Measurements from ENCODE around the gene SUB1. TPM values are rescaled to one million over a fixed set of nuclear protein-coding genes. Genes with fewer than 3 reads are reported as not detected.

Gene SUB1
- total RNA-seq, 5 donors from 2014 or later (not counting 1 experiment from before 2014, with no cell fraction given), result 178 to 339 (median 203) TPM

DNA sequence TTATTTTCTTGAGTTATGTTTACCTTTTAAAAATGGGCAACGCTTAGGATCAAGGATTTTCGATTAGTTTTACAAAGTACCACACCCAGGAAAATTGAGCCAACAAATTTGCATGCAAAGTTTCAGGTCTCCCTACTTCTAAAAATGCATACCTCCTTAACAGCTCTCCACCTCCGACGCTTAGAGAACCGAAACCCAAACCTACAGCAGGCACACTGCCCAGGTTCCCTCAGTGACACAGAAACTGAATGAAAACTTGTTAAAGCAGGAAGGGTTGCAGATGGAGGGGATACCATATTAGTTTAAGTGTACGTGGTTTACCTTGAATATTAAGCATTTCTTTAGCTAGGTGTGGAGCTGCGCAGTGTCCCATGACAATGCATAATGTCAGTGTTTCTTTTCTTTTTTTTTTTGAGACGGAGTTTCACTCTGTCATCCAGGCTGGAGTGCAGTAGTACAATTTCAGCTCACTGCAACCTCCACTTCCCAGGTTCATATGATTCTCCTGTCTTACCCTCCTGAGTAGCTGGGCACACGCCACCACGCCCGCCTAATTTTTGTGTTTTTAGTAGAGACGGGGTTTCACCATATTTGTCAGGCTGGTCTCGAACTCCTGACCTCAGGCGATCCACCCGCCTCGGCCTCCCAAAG lies 1.6 kb upstream of the SUB1 start:
- peaks cover 58 to 72% (median 69%) of the 10 kb centered on the region in 3 donors for H3K4me1 Mint-ChIP-seq
- peaks cover 28 to 47% of the 10 kb centered on the region in 2 experiments for H3K4me1 ChIP-seq (ENCODE audit: control insufficient read depth in 1 of 2, extremely low read depth in 1 of 2, insufficient read depth in 2 of 2, low read length in 2 of 2)
- H3K9me3 Mint-ChIP-seq, result no peaks in the 10 kb centered on the region
- peaks cover 0 to 6% of the 10 kb centered on the region in 2 donors for H3K36me3 ChIP-seq (ENCODE audit: control insufficient read depth in 2 of 2, extremely low read depth in 1 of 2, insufficient read depth in 1 of 2, low read length in 1 of 2)
- no peaks in the 10 kb centered on the region for H3K9me3 ChIP-seq
- DNase-seq, result peak in 9 of 35 experiments; percentile 3 to 57 (median 11)
- ChIA-PET POLR2A (interaction anchor here (1.0 to 1.1 kb wide), 2 partner anchors 17 to 18 kb away, joined by 3 to 9 read pairs; no protein-coding TSS in a partner anchor), CTCF (interaction anchor here (0.6 to 2.8 kb wide), 6 partner anchors 42 to 173 kb away, joined by 3 to 11 read pairs (median 4); no protein-coding TSS in a partner anchor)
- ATAC-seq (replicated peaks in 1 of 4), result no peak
- H3K27ac ChIP-seq (ENCODE audit: low read length), result peak overlapping the region; percentile 21
- WGBS (ENCODE audit: insufficient coverage), result no CpG with 5 or more reads among the region's 16 CpGs
- H3K36me3 Mint-ChIP-seq, result peaks cover 4% of the 10 kb centered on the region
- H3K27ac Mint-ChIP-seq, result peak overlapping the region; percentile 75 to 80
- no peaks in the 10 kb centered on the region for H3K27me3 Mint-ChIP-seq
- H3K27me3 ChIP-seq (replicated peaks in 1 of 2; ENCODE audit: control insufficient read depth in 2 of 2, extremely low read depth in 1 of 2, insufficient read depth in 2 of 2, low read length in 1 of 2), result no peaks in the 10 kb centered on the region
- peak overlapping the region; percentile 66 to 98 (median 96) for H3K4me3 Mint-ChIP-seq
- peak overlapping the region in 1 of 2 donors; percentile 26 for H3K4me3 ChIP-seq (ENCODE audit: control insufficient read depth in 1 of 2, extremely low read depth in 1 of 2, low read length in 1 of 2)

DNA sequence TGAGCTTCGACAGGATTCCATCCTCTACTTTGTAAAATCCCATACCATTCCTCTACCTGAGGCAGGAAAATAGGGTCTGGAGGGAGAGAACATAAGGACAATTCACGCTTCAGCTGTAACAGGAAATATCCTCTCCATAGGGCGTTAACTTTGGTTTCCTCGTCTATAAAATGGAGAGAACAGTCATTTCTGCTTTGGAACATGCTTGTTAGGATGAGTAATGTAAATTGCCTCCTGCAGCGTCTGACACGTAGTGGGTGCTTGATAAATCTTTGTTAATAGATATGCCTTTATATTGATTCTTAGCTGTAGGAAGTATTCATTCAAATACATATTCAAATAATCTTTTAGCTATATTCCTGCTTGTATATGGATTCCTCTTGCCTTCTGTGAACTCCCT lies 711 bp upstream of the SUB1 start:
- ATAC-seq (replicated peaks in 1 of 4) (no peak), DNase-seq (no peak)
- Mint-ChIP-seq H3K27me3 (no peaks in the 10 kb centered on the region), H3K4me3 (peak overlapping the region; percentile 96 to 98 (median 96)), H3K9me3 (no peaks in the 10 kb centered on the region), H3K4me1 (peaks cover 65 to 78% (median 76%) of the 10 kb centered on the region in 3 donors), H3K27ac (peak overlapping the region; percentile 97 to 98), H3K36me3 (peaks cover 8% of the 10 kb centered on the region)
- peak overlapping the region in 1 of 2 donors; percentile 88 for H3K4me3 ChIP-seq (ENCODE audit: control insufficient read depth in 1 of 2, extremely low read depth in 1 of 2, low read length in 1 of 2)
- no peaks in the 10 kb centered on the region for H3K27me3 ChIP-seq (replicated peaks in 1 of 2; ENCODE audit: control insufficient read depth in 2 of 2, extremely low read depth in 1 of 2, insufficient read depth in 2 of 2, low read length in 1 of 2)
- no CpG with 5 or more reads among the region's 6 CpGs for WGBS (ENCODE audit: insufficient coverage)
- H3K36me3 ChIP-seq (ENCODE audit: control insufficient read depth in 2 of 2, extremely low read depth in 1 of 2, insufficient read depth in 1 of 2, low read length in 1 of 2), result peaks cover 0 to 15% of the 10 kb centered on the region in 2 donors
- POLR2A ChIA-PET, result interaction anchor here (1.0 to 1.2 kb wide), 3 partner anchors 13 to 53 kb away, joined by 4 to 9 read pairs (median 5); no protein-coding TSS in a partner anchor
- CTCF ChIA-PET, result interaction anchor here (0.7 to 2.8 kb wide), 7 partner anchors 28 to 95 kb away, joined by 3 to 16 read pairs (median 5); no protein-coding TSS in a partner anchor
- H3K27ac ChIP-seq (ENCODE audit: low read length), result no peak overlapping the region
- H3K9me3 ChIP-seq, result no peaks in the 10 kb centered on the region
- H3K4me1 ChIP-seq (ENCODE audit: control insufficient read depth in 1 of 2, extremely low read depth in 1 of 2, insufficient read depth in 2 of 2, low read length in 2 of 2), result peaks cover 31 to 51% of the 10 kb centered on the region in 2 experiments

- Histone ChIP-seq H3K36me3 (ENCODE audit: control insufficient read depth in 2 of 2, extremely low read depth in 1 of 2, insufficient read depth in 1 of 2, low read length in 1 of 2) (peaks cover 0 to 18% of the 10 kb centered on the region in 2 donors), H3K4me3 (ENCODE audit: control insufficient read depth in 1 of 2, extremely low read depth in 1 of 2, low read length in 1 of 2) (peak overlapping the region; percentile 73 to 88), H3K27me3 (replicated peaks in 1 of 2; ENCODE audit: control insufficient read depth in 2 of 2, extremely low read depth in 1 of 2, insufficient read depth in 2 of 2, low read length in 1 of 2) (no peaks in the 10 kb centered on the region), H3K27ac (ENCODE audit: low read length) (peak overlapping the region; percentile 98), H3K9me3 (no peaks in the 10 kb centered on the region), H3K4me1 (ENCODE audit: control insufficient read depth in 1 of 2, extremely low read depth in 1 of 2, insufficient read depth in 2 of 2, low read length in 2 of 2) (peaks cover 32 to 51% of the 10 kb centered on the region in 2 experiments)
- Mint-ChIP-seq H3K4me1 (peaks cover 66 to 79% (median 77%) of the 10 kb centered on the region in 3 donors), H3K9me3 (no peaks in the 10 kb centered on the region), H3K27me3 (no peaks in the 10 kb centered on the region), H3K27ac (peak overlapping the region; percentile 97 to 98), H3K36me3 (peaks cover 8% of the 10 kb centered on the region), H3K4me3 (peak overlapping the region; percentile 96 to 98 (median 96))
- no peak for ATAC-seq (replicated peaks in 1 of 4)
- CTCF ChIA-PET, result interaction anchor here (0.7 to 2.8 kb wide), 7 partner anchors 28 to 96 kb away, joined by 3 to 16 read pairs (median 5); no protein-coding TSS in a partner anchor
- WGBS (ENCODE audit: insufficient coverage), result 73% methylated on average over 3 of the region's 8 CpGs
- POLR2A ChIA-PET, result interaction anchor here (0.6 to 1.2 kb wide), 7 partner anchors 10 to 363 kb away, joined by 3 to 9 read pairs (median 4); no protein-coding TSS in a partner anchor
- DNase-seq, result no peak
Measured at GRCh38 chr5:32585122-32585445, 273 bp upstream of the SUB1 start.

DNA sequence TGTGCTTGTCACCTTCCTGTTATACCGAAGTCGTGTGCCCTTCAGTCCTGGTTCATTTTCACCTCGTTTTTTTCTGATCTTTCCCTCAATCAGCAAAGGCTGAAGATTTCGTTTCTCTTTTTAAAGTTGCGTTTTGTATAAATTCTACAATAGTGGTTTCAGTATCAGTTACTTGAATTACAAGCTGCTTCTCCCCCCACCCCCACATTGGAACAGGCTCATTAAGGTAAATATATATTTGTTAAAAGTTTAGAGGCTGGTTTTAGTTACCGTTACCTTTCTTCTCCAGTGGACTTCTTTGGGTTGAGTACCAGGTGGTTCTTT lies 881 bp downstream of the SUB1 start:
- Mint-ChIP-seq H3K27me3 (no peaks in the 10 kb centered on the region), H3K9me3 (no peaks in the 10 kb centered on the region), H3K4me1 (peaks cover 69 to 76% (median 76%) of the 10 kb centered on the region in 3 donors), H3K4me3 (peak overlapping the region; percentile 96 to 98 (median 96)), H3K36me3 (peaks cover 14% of the 10 kb centered on the region), H3K27ac (peak overlapping the region; percentile 97 to 98)
- WGBS (ENCODE audit: insufficient coverage), result 0% methylated on average over 2 of the region's 6 CpGs
- Histone ChIP-seq H3K4me1 (ENCODE audit: control insufficient read depth in 1 of 2, extremely low read depth in 1 of 2, insufficient read depth in 2 of 2, low read length in 2 of 2) (peaks cover 33 to 56% of the 10 kb centered on the region in 2 experiments), H3K36me3 (ENCODE audit: control insufficient read depth in 2 of 2, extremely low read depth in 1 of 2, insufficient read depth in 1 of 2, low read length in 1 of 2) (peaks cover under 1 to 24% of the 10 kb centered on the region in 2 donors), H3K27ac (ENCODE audit: low read length) (peak overlapping the region; percentile 98), H3K4me3 (ENCODE audit: control insufficient read depth in 1 of 2, extremely low read depth in 1 of 2, low read length in 1 of 2) (peak overlapping the region; percentile 73 to 88), H3K27me3 (replicated peaks in 1 of 2; ENCODE audit: control insufficient read depth in 2 of 2, extremely low read depth in 1 of 2, insufficient read depth in 2 of 2, low read length in 1 of 2) (no peaks in the 10 kb centered on the region), H3K9me3 (no peaks in the 10 kb centered on the region)
- POLR2A ChIA-PET, result interaction anchor here (0.6 to 1.6 kb wide), 2 partner anchors 13 to 55 kb away, joined by 4 to 5 read pairs; no protein-coding TSS in a partner anchor
- ATAC-seq (replicated peaks in 1 of 4) (no peak), DNase-seq (no peak)
- CTCF ChIA-PET, result interaction anchor here (0.6 to 1.7 kb wide), 4 partner anchors 53 to 97 kb away, joined by 3 to 5 read pairs (median 4); no protein-coding TSS in a partner anchor

GRCh38 chr5:32587067-32587551 lies 1.8 kb downstream of the SUB1 start:
- peak overlapping the region; percentile 97 to 98 for H3K27ac Mint-ChIP-seq
- peaks cover 20% of the 10 kb centered on the region for H3K36me3 Mint-ChIP-seq
- Histone ChIP-seq H3K9me3 (no peaks in the 10 kb centered on the region), H3K27me3 (replicated peaks in 1 of 2; ENCODE audit: control insufficient read depth in 2 of 2, extremely low read depth in 1 of 2, insufficient read depth in 2 of 2, low read length in 1 of 2) (no peaks in the 10 kb centered on the region), H3K4me3 (ENCODE audit: control insufficient read depth in 1 of 2, extremely low read depth in 1 of 2, low read length in 1 of 2) (peak overlapping the region in 1 of 2 donors; percentile 88), H3K4me1 (ENCODE audit: control insufficient read depth in 1 of 2, extremely low read depth in 1 of 2, insufficient read depth in 2 of 2, low read length in 2 of 2) (peaks cover 38 to 57% of the 10 kb centered on the region in 2 experiments), H3K27ac (ENCODE audit: low read length) (peak overlapping the region; percentile 98), H3K36me3 (ENCODE audit: control insufficient read depth in 2 of 2, extremely low read depth in 1 of 2, insufficient read depth in 1 of 2, low read length in 1 of 2) (peaks cover 6 to 33% of the 10 kb centered on the region in 2 donors)
- ChIA-PET CTCF (interaction anchor here (0.8 to 1.7 kb wide), 3 partner anchors 55 to 98 kb away, joined by 3 to 5 read pairs (median 4); no protein-coding TSS in a partner anchor), POLR2A (interaction anchor here in 1 of 2 donors (0.5 to 1.6 kb wide), 2 partner anchors 55 to 117 kb away, joined by 5 to 6 read pairs; no protein-coding TSS in a partner anchor)
- 40% methylated on average over 1 of the region's 6 CpGs for WGBS (ENCODE audit: insufficient coverage)
- peaks cover 73 to 83% (median 77%) of the 10 kb centered on the region in 3 donors for H3K4me1 Mint-ChIP-seq
- ATAC-seq (replicated peaks in 1 of 4) (no peak), DNase-seq (no peak)
- H3K9me3 Mint-ChIP-seq, result no peaks in the 10 kb centered on the region
- H3K4me3 Mint-ChIP-seq, result peak overlapping the region; percentile 96 to 98 (median 96)
- no peaks in the 10 kb centered on the region for H3K27me3 Mint-ChIP-seq

DNA sequence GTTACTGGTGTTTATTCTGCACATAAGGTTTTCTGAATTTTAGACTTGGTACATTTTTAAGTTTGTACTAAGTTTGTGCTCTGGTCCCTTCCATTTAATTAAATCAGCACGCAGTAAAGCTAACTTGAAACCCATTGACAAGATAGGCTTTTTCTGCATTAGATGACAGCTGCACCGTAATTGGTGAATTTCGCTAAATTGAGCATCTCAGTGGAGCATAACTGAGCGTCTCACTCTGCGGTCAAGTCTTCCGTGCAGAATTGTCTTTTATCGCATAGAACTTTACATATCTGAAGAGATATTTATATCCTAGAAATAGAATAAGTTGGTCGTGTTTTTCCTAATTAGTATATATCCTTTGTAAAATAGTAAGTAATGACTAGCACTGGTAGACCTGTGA lies 4.1 kb downstream of the SUB1 start:
- Mint-ChIP-seq H3K27me3 (no peaks in the 10 kb centered on the region), H3K9me3 (no peaks in the 10 kb centered on the region), H3K36me3 (peaks cover 38% of the 10 kb centered on the region), H3K4me3 (no peak overlapping the region), H3K4me1 (peaks cover 73 to 80% (median 74%) of the 10 kb centered on the region in 3 donors), H3K27ac (no peak overlapping the region)
- peaks cover 6 to 55% of the 10 kb centered on the region in 2 donors for H3K36me3 ChIP-seq (ENCODE audit: control insufficient read depth in 2 of 2, extremely low read depth in 1 of 2, insufficient read depth in 1 of 2, low read length in 1 of 2)
- ChIA-PET CTCF (interaction anchor here (0.6 to 2.9 kb wide), 42 partner anchors 8 to 359 kb away, joined by 3 to 187 read pairs (median 4); partner anchors contain the start of gene MTMR12 (in 1 of the 2)), POLR2A (interaction anchor here (0.6 to 1.6 kb wide), 10 partner anchors 10 to 416 kb away, joined by 3 to 14 read pairs (median 5); partner anchors contain the start of gene GOLPH3 (in 1 of the 2))
- 88% methylated on average over 3 of the region's 8 CpGs for WGBS (ENCODE audit: insufficient coverage)
- peak overlapping the region; percentile 4 for H3K27ac ChIP-seq (ENCODE audit: low read length)
- H3K9me3 ChIP-seq, result no peaks in the 10 kb centered on the region
- peaks cover 37 to 42% of the 10 kb centered on the region in 2 experiments for H3K4me1 ChIP-seq (ENCODE audit: control insufficient read depth in 1 of 2, extremely low read depth in 1 of 2, insufficient read depth in 2 of 2, low read length in 2 of 2)
- DNase-seq (no peak), ATAC-seq (replicated peaks in 1 of 4) (no peak)
- no peaks in the 10 kb centered on the region for H3K27me3 ChIP-seq (replicated peaks in 1 of 2; ENCODE audit: control insufficient read depth in 2 of 2, extremely low read depth in 1 of 2, insufficient read depth in 2 of 2, low read length in 1 of 2)
- H3K4me3 ChIP-seq (ENCODE audit: control insufficient read depth in 1 of 2, extremely low read depth in 1 of 2, low read length in 1 of 2), result no peak overlapping the region
